GM19452 (cell line): Measurements from ENCODE around the gene FOXR1.
"Not testable (repeated sequence)": the region's sequence is repeated elsewhere in the genome, so short reads cannot be mapped to it uniquely, and the experiment has no call there.

Experiments
- ATAC-seq: cut with Tn5 transposase; IDR thresholded peaks from one replicate; pipeline ENCODE4 v1.9.1; 2021; ENCODE audit not compliant: unreplicated experiment

FOXR1 gene

DNA sequence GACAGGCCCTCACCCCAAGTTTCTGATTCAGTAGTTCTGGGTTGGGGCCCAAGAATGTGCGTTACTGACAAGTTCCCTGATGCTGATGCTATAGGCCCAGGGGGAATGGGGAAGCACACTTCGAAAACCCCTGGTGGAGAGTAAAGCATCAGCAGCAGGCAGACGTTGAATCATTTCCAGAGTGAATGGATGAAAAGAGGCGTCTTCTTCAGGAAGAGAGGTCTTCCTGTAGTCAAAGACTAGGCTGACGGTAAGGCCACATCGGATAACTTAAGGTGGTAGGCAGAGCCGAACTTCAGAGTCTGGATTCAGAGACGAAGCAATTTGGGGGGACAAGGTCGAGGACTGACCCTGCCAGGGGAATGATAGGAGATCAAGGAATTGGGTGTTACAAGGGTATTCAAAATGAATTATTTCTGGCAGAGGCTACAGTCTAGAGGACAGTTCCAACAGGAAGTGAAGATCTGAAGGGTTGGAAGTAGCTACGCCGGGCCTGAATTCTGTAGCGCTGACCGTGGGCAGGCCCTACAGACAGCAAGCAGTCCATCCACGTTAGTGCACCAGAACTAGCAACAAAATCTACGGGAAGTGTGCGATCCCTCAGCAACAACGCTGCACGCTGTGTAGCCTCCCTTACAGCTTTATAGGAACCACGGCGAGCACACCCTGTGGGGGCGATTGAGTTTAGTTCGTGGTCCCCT is 25.5 kb downstream of the FOXR1 start:
- no peak for ATAC-seq

DNA sequence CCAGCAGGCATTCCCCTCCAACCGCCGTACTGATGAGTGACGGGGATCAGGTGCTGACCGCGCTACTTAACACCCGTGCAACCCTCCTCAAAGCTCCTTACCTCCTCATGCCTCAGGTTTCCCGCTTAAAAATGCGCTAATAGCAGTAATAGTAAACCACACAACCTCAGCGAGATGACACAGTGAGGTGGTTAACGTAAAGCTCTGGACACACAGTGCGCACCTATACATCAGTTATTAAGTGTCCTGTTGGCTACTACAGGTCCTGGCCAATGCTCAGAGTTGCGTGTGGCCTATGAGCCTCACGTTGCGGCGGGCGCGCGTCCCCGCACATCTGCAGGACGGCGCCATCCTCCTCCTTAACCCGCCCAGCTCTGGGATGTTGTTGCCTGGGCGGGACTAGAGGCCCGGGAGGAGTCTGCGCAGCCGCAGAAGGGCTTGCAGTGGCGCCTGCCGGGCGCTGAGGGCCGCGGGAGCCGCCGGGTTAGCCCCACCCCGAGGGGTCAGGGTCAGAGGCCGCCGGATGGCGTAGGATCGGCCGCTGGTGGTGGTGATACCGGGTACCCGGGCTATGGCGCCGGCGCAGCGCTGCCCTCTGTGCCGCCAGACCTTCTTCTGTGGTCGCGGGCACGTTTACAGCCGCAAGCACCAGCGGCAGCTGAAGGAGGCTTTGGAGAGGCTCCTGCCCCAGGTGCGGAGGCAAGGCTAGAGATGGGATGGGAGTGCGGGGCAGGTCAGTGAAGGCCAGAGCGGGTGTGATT is 26.2 kb downstream of the FOXR1 start, which contains the start of gene CENATAC:
CENATAC (plus strand) TSS at position 512 of the 761 bp plus-strand sequence; CDS start at position 572, 60 bp downstream.
- ATAC-seq: peak; percentile 89

DNA sequence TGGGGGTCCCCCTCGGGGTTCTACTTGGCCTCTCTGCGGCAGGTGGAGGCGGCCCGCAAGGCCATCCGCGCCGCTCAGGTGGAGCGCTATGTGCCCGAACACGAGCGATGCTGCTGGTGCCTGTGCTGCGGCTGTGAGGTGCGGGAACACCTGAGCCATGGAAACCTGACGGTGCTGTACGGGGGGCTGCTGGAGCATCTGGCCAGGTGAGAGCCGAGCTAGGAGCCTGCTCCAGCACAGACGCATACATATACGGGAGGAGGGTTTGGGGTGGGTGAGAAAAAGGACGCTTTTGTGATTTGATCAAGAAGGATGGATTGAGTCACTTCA is 26.8 kb downstream of the FOXR1 start:
- no peak for ATAC-seq

DNA sequence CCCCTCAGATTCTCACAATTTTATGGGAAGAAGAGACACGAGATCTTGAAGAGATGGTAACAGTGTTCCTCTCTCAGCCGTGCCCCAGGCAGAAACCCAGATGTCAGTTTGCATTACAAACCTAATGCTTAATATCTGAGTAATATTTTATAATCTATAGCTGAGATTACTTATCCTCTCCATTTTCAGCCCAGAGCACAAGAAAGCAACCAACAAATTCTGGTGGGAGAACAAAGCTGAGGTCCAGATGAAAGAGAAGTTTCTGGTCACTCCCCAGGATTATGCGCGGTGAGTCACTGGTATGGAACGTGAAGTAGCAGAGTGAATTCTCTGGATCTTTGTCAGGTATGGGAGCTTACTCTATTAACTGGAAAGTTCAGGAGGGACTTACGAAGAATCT is 27.3 kb downstream of the FOXR1 start:
- ATAC-seq: no peak

DNA sequence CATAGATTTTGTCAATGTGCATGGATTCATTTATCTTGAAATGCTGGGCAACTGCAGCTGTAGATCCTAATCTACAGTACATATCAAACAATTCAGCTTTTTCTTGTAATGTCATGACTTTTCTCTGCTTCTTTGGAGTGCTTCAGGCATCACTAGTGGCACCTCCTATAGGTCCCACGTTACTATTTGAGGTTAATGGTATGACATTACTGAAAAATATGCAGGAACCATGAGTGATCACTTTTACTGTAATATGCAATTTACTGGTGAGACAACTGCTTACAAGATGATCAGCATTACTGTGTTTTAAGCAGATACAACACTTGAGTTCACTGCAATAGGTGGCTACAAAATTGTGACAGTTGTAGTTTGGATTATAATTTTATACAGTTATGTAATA is 29.3 kb downstream of the FOXR1 start:
- ATAC-seq: no peak

DNA sequence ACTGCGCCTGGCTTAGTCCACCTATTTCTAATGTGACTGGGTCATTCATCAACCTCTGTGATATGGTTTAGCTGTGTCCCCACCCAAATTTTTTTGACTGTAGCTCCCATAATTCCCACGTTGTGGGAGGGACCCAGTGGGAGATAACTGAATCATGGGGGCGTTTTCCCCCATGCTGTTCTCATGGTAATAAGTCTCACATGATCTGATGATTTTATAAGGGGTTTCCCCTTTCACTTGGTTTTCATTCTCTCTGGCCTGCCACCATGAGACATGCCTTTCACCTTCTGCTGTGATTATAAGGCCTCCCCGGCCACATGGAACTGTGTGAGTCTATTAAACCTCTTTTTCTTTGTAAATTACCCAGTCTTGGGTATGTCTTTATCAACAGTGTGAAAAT is 35.1 kb downstream of the FOXR1 start:
- no peak for ATAC-seq

DNA sequence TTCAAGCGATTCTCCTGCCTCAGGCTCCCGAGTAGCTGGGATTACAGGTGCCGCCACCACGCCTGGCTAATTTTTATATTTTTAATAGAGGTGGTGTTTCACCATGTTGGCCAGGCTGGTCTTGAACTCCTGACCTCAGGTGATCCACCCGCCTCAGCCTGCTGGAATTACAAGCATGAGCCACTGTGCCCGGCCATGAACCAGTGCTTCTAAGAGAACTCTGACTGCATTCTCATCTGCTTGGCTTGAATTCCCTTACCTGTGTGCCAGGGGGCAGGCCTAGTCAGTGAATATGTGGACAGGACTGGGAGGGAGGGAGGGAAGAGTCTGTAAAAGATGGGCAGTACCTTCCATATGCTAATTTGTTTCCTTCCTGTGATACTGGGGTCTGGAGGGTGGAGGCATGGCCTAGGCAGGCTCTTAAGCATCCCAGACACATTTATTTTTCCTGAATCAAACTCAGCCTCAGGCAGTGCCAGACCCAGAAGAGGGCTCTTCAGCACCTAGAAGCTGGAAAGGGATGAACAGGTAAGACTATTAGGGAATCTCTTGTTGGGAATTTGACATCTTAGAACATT is 40.0 kb downstream of the FOXR1 start:
- ATAC-seq: no peak

DNA sequence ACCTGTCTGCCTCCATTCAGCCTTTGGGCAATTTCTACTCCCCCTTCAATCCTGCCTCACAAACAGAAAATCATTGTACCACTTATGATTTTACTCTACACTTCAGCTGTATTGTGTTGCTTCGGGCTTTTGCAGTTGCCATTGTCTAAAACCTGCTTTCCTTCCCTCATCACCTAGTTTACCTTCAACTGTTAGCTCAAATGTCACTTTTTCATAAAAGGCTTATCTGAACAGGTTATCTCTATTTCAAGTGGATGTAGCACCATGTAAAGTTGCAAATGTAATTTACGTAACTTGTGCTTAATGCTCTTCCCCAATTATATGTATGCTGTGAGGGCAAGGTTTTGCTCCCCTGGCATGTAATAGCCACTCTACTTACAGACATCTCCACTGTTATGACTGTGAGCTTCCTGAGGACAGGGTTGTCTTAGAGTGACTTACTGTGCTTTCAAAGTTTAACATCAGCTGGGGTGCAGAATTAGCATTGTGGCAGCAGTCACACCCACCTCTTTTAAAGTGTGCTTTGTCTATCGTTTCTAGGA is 41.1 kb downstream of the FOXR1 start:
- no peak for ATAC-seq

DNA sequence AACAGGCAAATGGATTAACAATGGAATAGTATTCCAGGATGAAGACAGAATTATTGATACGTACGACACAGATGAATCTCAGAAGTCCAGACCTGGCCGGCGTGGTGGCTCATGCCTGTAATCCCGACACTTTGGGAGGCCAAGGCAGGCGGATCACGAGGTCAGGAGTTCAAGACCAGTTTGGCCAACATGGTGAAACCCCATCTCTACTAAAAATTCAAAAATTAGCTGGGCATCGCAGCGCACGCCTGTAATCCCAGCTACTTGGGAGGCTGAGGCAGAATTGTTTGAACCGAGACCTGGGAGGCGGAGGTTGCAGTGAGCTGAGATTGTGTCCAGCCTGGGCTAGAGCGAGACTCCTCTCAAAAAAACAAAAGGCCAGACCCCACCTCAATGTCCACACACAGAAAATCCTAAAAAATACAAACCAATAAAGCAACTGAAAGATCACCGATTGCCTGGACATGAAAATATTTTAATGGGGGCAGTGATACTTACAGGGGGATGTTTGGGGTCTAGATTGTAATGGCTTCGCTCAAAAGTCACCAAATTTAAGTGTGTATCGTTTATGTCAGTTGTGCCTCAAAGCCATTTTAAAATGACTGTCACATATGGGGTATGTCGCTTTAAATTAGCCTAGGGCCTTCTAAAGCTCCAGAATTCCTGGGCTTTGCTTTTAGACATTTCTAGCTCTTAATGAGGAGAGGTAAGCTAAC is 42.8 kb downstream of the FOXR1 start:
- ATAC-seq: no peak

DNA sequence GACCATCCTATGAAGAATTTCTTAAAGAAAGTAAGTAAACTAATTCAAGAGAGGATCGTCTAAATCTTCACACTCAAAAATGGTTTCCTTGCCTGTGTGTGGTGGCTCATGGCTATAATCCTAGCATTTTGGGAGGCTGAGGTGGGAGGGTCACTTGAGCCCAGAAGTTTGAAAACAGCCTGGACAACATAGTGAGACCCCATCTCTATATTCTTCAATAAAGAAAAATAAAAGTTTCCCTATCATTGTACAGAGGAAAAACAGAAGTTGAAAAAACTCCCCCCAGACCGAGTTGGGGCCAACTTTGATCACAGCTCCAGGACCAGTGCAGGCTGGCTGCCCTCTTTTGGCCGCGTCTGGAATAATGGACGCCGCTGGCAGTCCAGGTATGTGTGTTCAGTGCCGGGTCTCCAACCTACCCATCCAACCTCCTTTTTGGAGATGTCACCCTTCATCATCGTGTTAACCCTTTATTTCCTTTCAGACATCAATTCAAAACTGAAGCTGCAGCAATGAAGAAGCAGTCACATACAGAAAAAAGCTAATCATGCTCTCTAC is 43.6 kb downstream of the FOXR1 start:
- ATAC-seq: no peak

DNA sequence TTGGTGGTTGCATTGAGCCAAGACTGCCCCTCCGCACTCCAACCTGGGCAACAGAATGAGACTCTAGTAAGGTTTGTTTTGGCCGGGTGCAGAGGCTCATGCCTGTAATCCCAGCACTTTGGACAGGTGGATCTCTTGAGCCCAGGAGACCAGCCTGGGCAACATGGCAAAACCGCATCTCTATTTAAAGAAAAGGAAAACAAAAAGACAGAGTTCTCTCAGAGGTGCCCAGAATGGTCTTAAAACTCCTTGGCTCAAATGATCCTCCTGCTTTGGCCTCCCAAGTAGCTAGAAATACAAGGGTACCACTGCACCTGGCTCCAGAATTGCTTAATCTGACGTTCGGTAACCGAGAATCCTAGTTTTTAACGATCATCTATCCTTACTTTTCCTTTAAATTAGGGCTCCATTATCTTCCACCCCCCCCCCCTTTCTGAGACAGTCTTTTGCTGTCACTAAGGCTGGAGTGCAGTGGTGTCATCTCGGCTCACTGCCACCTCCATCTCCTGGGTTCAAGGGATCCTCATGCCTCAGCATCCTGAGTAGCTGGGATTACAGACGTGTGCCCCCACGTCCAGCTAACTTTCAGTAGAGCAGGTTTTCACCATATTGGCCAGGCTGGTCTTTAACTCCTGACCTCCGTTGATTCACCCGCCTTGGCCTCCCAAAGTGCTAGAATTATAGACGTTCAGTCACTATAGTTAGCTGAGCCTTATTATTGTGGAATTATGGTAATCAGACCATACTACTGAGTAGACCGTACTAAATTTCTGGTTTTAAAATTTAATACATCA is 44.9 kb downstream of the FOXR1 start:
- ATAC-seq: no peak

DNA sequence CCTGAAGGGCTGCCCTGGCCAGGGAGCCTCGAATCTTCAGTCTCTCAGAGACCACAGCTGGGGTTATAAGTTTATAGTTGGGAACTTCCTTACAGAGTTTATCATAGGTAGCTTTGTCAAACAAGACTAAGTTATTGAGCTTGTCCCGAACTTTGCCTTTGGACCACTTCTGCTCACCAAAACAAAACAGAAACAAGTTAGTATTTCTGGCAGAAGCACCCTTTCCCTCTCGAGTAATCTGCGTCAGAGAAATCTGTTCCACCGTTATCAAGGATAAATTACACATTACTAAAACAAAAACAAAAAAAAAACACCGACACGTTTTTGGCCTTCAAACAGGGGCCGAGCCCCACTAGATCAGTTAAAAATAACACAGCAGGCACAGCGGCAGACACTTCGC is 45.8 kb downstream of the FOXR1 start:
- not testable (repeated sequence) for ATAC-seq

DNA sequence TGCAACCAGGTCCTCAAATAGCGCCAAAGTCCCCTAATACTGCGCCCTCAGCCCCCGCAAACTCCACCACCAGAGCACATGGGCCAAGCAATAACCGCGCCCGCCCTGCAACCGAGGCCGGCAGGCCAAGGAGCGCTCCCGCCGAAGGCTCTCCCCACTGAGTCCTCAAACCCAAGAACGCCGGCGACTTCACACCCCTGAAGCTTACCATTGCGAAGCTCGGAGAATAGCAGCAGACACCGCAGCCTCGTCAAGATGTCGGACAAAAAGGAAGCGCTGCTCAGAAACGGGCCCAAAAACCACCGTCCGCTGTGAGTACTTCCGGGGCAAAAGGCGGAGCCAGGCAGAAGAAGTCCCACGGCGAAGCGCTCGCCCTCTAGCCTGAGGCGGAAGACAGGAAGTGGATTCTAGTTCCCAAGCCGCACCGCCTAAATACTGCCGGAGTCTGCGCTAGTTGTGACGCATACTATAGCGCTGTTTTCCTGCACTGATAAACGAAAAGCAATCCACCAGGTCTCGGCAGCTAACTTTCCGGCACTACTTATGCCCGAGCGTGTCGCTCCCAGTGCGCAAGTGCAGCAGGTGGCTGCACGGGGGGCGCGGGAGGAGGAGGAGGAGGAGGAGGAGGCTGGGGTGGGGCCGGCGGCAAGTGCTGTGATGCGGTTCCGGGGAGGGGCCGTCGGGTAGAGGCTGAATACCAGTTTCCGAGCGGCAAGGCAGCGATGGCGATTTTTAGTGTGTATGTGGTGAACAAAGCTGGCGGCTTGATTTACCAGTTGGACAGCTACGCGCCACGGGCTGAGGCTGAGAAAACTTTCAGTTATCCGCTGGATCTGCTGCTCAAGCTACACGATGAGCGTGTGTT is 46.7 kb downstream of the FOXR1 start, which contains the start of the genes RPS25 and TRAPPC4:
RPS25 (minus strand) TSS at position 270 of the 865 bp plus-strand sequence; CDS start at position 211, 59 bp downstream.
TRAPPC4 (plus strand) TSS at position 693 of the 865 bp plus-strand sequence; CDS start at position 723, 30 bp downstream.
- peak; percentile 82 for ATAC-seq

DNA sequence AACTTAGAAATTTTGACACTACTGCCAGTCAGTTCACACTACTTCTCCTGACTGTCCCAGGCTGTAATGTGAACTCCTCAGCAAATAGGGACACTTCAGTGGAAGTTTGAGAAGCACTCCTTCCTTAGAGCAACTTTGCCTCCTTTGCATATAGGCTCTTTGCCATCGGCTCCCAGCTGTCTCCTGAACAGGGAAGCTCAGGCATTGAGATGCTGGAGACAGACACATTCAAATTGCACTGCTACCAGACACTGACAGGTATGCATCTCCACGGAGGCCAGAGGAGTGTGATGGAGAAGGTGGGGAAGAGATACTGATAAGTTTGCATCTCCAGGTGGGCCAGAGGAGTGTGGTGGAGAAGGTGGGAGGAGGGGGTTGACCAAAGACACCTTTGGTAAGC is 48.4 kb downstream of the FOXR1 start:
- ATAC-seq: no peak

DNA sequence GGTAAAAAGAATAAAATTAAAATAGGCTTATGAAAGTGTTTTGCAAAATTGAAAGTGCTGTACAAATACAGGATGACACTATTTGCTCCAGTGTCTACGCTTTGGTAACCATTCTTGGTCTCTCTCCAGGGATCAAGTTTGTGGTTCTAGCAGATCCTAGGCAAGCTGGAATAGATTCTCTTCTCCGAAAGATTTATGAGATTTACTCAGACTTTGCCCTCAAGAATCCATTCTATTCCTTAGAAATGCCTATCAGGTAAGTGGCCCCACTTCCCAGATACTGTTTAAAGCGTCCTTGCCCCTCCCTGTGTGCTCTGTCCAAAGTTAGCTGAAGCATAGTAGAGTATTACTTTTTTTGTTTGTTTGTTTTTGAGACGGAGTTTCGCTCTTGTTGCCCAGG is 50.1 kb downstream of the FOXR1 start:
- ATAC-seq: no peak

DNA sequence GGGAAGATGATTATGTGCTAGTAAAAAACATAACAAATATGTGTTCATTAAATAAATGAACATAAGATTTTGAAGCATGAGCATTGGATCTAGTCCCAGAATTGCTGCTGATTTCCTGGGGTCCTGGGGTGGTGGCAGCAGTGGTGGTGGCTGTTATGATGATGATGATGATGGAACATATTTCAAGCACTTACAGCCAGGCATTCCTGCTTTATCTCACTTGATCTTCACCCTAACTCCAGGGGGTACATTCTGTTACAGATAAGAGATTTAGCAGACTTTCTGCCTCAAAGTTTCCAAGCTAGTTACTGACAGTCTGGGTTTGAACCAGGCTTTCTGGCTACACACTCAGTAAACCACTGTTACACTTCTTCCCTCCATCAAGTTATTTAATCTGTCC is 52.2 kb downstream of the FOXR1 start:
- ATAC-seq: no peak

DNA sequence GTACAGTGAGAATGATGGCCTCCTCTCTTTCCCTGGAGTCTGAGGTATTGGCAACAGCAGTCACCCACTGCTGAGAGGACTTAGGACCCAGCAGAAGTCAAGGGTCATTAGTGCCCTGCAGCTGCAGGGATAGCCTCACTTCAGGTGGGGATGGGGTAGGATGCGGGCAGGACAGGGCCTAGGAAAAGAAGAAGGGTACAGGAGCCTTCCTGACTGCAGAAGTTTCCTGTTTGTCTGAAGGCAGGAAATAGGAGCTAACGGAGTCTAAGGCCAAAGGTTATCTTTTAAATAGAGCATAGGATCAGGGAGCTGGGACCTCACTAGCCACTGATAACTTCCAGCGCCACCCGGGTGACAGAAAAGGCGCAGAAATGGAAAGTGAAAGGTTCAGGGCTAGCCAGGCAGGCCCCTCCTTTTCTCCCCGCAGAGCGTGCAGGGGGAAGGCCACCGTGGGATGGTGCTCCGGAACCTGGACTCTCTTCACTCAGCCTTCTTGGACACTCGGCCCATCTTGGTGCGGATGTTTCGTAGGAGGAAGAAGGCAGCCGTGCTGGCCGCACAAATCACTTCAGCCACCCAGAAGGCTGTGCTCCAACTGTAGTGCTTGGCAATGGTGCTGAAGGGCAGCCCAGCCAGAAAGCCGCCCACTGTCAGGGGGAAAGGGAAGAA is 53.0 kb downstream of the FOXR1 start:
- no peak for ATAC-seq

DNA sequence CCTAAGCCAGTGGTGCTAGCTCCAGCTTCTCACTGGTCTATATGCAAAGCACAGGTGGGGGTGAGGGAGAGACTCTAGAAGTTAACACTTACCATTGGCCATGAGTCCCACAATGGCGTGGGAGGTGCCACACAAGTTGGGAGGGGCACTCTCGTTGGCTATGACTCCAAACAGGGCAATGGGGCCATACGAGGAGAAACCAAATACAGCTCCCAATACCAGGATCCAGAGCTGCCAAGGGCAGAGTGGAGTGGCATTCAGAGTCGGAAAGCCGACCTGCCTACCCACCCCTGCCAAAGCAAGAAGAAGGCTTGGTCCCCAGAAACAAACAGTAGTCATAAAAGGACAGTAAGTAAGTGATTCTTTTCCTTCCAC is 53.5 kb downstream of the FOXR1 start:
- ATAC-seq: no peak

DNA sequence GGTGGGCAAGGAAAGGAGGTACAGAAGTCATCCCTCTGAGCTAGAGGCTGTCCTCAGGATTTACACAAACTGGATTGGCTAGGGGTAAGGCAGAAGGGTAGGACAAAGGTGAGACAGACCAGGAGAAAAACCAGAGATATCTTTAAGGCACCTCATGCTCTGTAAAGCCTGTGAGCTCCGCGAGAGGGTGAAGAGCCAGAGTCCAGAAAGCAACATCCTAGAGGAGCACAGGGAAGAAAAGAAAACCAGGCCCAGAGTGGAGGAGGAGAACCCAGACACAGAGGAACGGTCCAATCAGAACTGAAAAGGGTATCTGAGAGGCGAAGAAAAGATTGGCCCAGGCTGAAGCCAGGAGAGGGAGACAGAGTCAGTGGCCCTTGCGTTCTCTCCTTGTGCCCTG is 54.0 kb downstream of the FOXR1 start:
- ATAC-seq: no peak
